Spleen (tissue), 7 donors: ENCODE data around the gene PTPRT.

Experiments
- CTCF ChIP-seq, 11 experiments: fragments of 200-600 bp in 7 of 11; fragments of 450-650 bp in 4 of 11; sonication (generic) in 4 of 11; IDR thresholded peaks in 8 of 11; conservative IDR thresholded peaks in 3 of 11; 1 replicate in 7 of 11; 2 replicates in 4 of 11; pipeline versions ENCODE4 v1.4.0 to v1.8.0; 2016 to 2021; ENCODE audit warnings: antibody characterized with exemption in 11 of 11, inconsistent platforms in 4 of 11, mild to moderate bottlenecking in 1 of 11
- POLR2A ChIP-seq, 3 donors: fragments of 450-650 bp; IDR thresholded peaks; one replicate each; pipeline ENCODE4 v1.5.1; 2017; ENCODE audit warnings: antibody characterized with exemption in 3 of 3, mild to moderate bottlenecking in 1 of 3
- donor health status: DM: no; HTN: no; CAD: no; lungs with moderate emphysema.
- donor health status: DM: no; HTN: no; CAD: no.
- donor health status: DM: no; HTN: no; CAD: no.

DNA sequence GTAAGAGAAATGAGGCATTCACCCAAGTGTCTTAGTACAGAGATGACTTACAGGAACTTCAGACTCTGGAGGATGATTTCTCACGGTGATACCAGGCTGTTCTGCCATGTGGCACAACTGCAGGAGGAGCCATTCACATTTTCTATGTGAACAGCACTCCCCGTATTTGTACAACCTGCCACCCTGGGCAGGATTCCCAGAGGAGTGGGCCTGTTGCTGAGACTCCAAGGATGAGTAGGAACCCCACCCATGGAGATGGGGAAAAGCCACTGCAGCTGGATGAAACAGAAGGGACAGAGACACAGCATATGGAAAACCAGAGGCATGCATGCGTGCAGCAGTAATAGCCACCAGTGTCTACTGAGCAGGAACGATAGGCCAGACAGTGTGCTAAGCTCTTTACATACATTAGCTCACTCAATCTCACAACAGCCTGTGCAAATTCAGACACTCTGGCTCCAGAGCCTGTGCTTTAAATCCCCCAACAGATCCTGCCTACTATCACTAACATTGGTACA, 48.0 kb upstream of the PTPRT start:
- TF ChIP-seq CTCF (IDR thresholded peaks at IDR 0.05 in 8 of 11, conservative IDR thresholded peaks at IDR 0.05 in 3 of 11), result no peak
- TF ChIP-seq POLR2A (IDR thresholded peaks at IDR 0.05), result no peak
